T-helper 1 cell (primary cell): Measurements from ENCODE around the gene STPG4.

Experiments
- DNase-seq, 5 donors: peaks; one replicate each; pipeline ENCODE4 v3.0.0-alpha.2; 2012 to 2020

The STPG4 gene

GRCh38 chr2:47086571-47086970 lies 68.5 kb downstream of the STPG4 start:
- DNase-seq = no peak

- peak in 1 of 5 donors; percentile 15 for DNase-seq
These were observed 69.0 kb downstream of the STPG4 start for GRCh38 chr2:47086054-47086471.

DNA sequence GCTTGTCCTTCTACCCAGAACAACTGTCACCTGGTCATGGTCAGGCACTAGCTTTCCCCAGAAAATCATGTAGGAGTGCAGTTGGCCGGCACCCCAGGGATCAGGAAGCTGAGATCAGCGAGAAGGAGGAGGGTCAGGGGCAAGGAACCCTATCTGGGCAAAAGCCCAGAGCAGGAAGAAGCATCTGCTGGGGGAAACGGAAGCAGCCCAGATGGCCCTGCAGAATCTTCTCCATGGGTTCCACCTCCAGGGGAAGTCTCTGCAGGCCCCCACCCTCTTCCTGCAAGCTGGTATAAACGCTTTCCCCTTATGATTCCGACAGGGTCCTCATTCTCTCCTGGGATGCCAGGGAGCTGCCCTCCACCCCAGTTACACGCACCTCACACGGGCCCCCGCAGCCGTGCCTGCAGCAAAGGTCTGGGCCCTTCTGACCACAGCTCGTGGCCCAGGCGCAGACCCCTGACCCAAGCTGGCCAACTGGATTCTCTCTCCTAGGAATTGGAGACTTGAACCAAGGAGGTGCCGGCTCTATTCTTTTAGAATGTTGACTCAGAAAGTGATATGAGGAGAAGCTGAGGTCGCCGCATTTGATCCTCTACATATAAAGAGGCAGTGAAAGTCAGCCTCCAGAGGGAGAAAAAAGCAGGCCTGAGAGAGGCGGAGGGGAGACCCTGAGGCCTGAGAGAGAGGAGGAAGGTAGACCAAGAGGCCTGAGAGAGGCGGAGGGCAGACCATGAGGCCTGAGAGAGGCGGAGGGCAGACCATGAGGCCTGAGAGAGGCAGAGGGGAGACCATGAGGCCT lies 71.0 kb downstream of the STPG4 start:
- no peak for DNase-seq

- DNase-seq = no peak
These were observed 71.6 kb downstream of the STPG4 start for GRCh38 chr2:47083485-47083884.

DNA sequence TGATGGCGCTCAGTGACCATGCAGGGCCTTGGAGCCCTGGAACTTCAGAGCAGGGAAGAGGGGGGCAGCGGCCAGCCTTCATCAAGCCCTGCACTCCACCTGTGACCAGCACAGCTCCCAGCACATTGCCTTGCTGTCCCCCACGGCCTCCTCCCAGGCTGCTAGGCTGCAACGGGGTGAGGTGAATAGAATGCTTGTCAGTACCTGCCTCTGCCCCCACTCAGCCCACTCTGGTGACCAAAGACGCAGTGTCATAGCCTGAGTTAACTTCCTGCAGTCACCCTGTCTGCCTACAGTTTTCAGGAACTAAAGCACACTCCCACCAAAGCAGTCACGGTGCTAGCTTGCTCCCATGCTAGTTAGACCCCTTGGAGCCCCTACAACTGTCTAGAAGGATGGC lies 72.1 kb downstream of the STPG4 start:
- DNase-seq = no peak

DNA sequence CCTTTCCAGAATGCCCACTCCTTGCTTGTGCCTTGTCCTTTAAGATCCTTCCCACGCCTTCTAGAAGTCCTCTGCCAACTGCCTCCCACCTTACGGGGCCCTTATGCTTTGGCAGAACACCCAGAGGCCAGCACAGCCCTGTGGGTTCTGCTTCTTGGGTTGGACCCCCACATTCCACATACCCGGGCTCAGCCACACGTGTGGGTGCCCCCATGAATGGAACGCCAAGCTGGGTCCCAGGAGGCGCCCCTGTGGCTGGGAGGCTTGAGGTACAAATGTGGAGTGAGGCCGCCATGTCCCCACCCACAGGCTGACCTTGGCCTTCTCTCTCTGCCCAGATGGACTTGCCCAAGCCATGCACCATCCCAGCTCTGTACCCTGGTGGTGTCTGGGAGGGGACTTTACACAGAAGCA lies 74.2 kb downstream of the STPG4 start:
- no peak for DNase-seq

GRCh38 chr2:47079515-47080412 lies 75.3 kb downstream of the STPG4 start:
- DNase-seq = no peak

GRCh38 chr2:47078541-47079482 lies 76.3 kb downstream of the STPG4 start:
- no peak for DNase-seq

- no peak for DNase-seq
These were observed 77.5 kb downstream of the STPG4 start for GRCh38 chr2:47077442-47078117.

- DNase-seq = no peak
These were observed 78.3 kb downstream of the STPG4 start for GRCh38 chr2:47076586-47077441.

- DNase-seq = no peak
These were observed 79.0 kb downstream of the STPG4 start for GRCh38 chr2:47076126-47076506.

DNA sequence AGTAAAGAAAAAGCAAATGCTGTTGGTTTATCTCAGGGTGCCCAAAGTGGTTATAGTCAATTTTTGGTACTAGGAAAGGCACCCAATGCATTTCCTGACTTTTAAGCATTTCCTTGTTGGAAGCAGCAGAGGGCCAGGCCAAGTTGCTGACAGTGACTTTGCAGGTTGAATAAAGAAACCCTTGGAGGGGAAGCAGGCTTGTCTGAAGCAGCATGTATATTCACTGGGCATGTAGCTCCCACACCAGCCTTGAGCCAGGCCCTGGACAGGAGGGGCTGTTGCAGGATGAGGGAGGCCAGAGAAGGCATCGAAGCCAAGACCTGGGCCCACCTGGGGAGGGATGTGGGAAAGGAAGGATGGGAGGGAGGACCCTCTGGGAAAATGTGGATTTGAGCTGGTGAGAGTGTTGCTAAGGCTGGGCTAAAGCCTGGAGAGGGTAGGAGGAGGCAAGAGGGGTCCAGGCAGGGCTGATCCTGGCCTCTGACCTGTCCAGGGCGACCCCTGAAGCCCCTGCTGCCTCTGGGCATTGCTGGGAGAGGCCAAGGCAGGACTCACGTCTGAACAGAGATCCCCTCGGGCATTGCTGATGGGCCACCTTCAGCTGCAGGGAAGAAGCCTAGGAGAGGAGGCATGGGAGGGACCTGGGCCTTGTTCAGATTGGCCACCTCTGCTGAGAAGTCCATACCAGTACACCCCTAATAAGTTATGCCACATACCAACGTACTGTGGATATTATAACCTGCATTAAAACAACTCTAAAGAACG lies 79.6 kb downstream of the STPG4 start:
- no peak for DNase-seq

DNA sequence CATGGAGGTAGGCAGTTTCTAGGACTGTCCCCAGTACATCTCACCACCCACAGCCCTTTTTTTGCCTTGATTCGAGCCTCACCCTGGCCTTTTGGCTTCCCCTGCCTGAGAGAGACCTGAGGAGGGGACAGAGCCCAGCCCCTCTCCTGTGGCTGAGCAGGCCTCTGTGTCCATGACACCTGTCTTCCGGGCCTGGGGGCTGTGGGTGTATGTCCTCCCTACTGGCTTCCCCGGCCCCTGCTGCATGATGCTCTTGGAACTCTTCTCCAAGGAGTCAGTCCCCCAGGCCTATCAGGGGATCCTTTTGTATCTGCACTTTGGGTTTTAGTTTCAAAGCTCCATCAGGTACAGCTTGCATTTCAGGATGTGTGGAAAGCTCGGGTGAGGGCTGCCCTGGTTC lies 80.4 kb downstream of the STPG4 start:
- no peak for DNase-seq

GRCh38 chr2:47073641-47074040 lies 81.5 kb downstream of the STPG4 start:
- no peak for DNase-seq

DNA sequence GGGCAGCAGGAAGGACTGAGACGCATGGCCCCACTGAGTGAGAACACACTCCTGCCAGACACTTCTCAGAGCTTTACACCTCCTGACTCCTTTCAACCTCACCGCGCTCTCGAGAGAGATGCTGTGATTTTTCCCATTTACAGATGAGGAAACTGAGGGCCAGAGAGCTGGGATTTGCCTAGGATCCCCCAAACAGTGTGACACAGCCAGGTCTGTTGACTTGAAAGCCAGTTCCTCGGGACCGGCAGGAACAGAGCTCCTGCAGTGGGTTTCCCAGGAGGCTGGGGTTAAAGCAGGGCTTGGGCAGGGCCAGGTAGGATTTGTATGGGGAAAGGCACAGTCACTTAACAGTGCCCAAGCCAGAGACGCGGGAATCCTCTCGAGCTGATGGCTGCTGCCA lies 81.9 kb downstream of the STPG4 start:
- no peak for DNase-seq

- no peak for DNase-seq
These were observed 82.3 kb downstream of the STPG4 start for GRCh38 chr2:47072728-47073191.

DNA sequence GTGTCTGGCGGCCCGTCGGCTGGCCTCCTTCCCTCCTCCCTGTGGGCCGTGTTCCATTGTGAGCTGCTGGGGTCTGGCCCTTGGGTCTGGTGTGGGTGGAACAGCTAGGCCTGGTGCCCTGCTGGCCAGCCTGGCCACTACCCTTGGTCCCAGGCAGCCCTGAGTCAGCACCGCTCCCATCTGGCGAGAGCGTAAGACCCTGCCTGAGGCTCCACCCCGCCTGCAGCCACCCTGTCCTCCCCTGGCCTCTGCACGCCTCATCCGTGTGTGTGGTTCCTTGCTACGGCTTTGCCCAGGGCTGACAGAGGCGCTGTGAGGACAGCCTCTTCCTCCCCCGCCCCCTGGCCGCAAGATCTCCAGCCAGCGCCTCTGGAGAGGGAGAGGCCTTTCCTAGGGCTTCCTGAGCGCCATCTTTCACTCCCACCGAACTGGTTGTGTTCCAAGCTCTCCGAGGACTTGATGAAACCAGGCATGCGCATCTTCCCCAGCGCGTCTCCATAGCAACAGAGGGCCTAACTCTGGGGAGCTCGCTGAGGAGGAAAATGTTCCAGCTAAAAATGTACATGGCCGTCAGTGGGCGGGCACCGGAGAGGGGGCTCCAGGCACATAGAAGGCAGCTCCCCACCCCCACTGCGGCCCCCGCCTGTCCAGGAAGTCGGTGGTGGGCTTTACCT lies 83.0 kb downstream of the STPG4 start:
- no peak for DNase-seq

DNA sequence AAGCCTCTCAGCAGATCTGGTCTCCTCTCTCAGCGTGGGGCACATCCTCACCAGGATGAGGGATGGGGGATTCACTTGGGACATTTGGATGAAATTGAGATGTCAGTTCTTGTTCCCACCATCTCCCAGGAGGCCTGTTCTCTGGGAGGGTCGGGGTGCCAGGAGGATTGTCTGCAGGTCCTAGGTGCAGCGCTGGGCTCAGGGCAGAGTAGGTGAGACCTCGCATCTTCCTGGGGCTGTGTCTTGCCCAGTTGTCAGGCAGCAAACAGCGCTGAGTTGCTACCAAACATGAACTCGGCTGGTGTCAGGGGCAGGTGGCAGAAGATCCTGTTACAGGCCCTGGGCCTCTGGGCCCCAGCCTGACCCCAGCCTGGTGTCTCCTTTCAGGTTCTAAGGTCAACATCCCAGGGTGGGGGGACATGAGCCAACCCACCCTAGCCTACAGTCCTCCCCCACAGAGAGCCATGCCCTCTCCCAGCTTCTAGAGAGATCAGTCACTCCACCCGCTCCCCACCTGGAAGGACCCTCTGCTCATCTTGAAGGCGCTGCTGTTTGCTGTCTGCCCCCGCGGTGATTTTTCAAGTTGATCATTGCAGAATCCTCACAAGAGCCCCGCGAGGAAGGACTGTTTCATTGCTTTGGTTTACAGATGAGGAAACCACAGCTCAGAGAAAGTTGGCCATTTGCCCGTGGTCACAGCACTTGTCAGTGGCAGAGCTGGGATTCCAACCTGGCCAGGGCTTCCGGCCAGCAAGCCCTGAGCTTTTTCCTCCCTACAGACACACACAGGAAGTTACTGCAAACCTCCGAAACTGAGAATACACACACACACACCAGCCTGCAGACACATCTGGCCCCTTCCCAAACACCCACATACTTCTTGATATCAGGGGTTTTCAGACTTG lies 83.9 kb downstream of the STPG4 start:
- DNase-seq = peak in 1 of 5 donors; percentile 76
